Right lobe of liver (tissue), 6 donors: Measurements from ENCODE around the gene AFF2. TPM values are rescaled to one million over a fixed set of nuclear protein-coding genes. Genes with fewer than 3 reads are reported as not detected.

Experiments used
- ATAC-seq, 4 donors: fragments of 200-7000 bp; cut with Tn5 transposase; one replicate each; pipeline ENCODE4 v1.9.1; 2020; ENCODE audit warnings: mild to moderate bottlenecking in 4 of 4, moderate library complexity in 4 of 4
- DNase-seq, 3 donors: peaks; one replicate each; pipeline ENCODE4 v3.0.0-alpha.2; 2020
- H3K27ac ChIP-seq, 3 donors: fragments of 200-600 bp; one replicate each; pipeline ENCODE4 v1.8.0; 2022
- H3K27me3 ChIP-seq, 2 donors: fragments of 200-600 bp; one replicate each; pipeline ENCODE4 v1.8.0; 2022
- H3K36me3 ChIP-seq, 4 donors: fragments of 200-600 bp; sonication (generic) in 1 of 4; one replicate each; pipeline versions ENCODE4 v1.5.1 to v1.8.0; 2017 to 2022; ENCODE audit warnings: control low read depth in 1 of 4
- H3K4me1 ChIP-seq, 4 donors: fragments of 200-600 bp; sonication (generic) in 1 of 4; one replicate each; pipeline versions ENCODE4 v1.5.1 to v1.8.0; 2017 to 2022; ENCODE audit warnings: control low read depth in 1 of 4
- H3K4me3 ChIP-seq, 3 donors: fragments of 200-600 bp; one replicate each; pipeline ENCODE4 v1.8.0; 2022
- H3K9me3 ChIP-seq, 4 donors: fragments of 200-600 bp; sonication (generic) in 1 of 4; one replicate each; pipeline versions ENCODE4 v1.5.1 to v1.8.0; 2017 to 2022; ENCODE audit warnings: control low read depth in 1 of 4
- CTCF ChIP-seq, 4 donors: fragments of 200-600 bp in 3 of 4; fragments of 450-650 bp in 1 of 4; IDR thresholded peaks; one replicate each; pipeline versions ENCODE4 v1.5.1 to v1.8.0; 2016 to 2022; ENCODE audit warnings: antibody characterized with exemption in 4 of 4, mild to moderate bottlenecking in 2 of 4
- POLR2A ChIP-seq: fragments of 450-650 bp; IDR thresholded peaks from one replicate; pipeline ENCODE4 v1.6.1; 2017; ENCODE audit warnings: antibody characterized with exemption, mild to moderate bottlenecking
- WGBS: methylation state at CpG from one replicate; pipeline ENCODE4 v1.1.6; 2018; ENCODE audit warnings: low coverage, low lambda C conversion rate; ENCODE audit not compliant: insufficient coverage; ENCODE audit errors: missing lambda C conversion rate; 5-methylcytosine and 5-hydroxymethylcytosine counted together
- intact Hi-C, 2 donors: fragments of 100-400 bp; cut with DNase I; formaldehyde crosslinking; loops; one replicate each; pipeline versions ENCODE4 v1.11.2 to v1.14.1; 2022
- total RNA-seq, 6 experiments: library from RNA; depleted of rRNA in 2 of 6; stranded (reverse); fragments of >200 nt in 2 of 6; fragmentation: NEBNext Ultra II Directional in 3 of 6; extraction: Animal tissue kit (Norgen Biotek cat#: 25700) in 3 of 6; gene quantifications; one replicate each; pipeline versions ENCODE4 v1.1.0 to v1.2.4, GENCODE V29; 2016 to 2023
- donor health status: DM: no; HTN: yes; CAD: no.
- donor health status: DM: no; HTN: no; CAD: no.
- donor health status: DM: no; HTN: no; CAD: no.
- donor health status: DM: no; HTN: yes; CAD: no.
- donor health status: DM: no; HTN: yes; CAD: no.

AFF2 gene
- total RNA-seq, 6 experiments from 2014 or later: 0.06 to 1.9 (median 0.15) TPM

DNA sequence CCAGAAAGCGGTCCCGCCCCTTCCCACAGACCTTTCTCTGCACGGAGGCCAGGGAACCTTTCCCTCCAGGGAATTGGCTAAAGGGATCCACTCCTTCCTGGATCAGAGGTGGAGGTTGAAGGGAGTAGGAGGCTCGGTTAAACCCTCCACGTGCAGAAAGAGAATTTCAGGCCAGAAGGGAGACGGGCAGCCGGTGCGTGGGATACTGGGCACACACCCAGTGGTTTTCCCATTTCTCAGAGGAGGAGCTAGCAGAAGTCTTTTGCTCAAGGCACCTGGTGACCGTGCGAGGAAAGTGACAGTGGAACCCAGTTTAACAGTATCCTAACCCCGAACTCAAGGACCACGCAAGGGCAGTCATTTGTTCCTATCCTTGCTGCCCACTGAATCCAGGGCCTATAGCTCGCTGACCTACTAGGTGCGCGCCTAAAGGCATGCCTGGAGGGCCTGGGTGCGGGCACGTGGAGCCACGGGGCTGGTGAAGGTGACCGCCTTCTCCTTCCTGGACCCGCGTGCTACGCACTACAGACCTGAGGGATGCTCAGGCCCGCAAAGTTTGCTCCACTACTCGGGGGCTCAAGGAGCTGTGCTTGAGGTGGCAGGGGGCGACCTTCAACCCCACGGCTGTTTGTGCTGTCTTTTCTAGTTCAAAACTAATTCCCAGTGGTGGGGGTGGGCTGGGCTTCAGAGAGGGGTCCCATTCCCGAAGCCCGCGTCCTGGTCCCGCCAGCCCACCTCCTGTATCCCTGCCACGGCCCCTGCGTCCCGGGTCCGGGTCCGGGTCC lies 587 bp upstream of the AFF2 start:
- ATAC-seq: peak in 1 of 4 donors; percentile 9
- H3K27ac ChIP-seq: no peak overlapping the region
- intact Hi-C loops: no loop called here
- DNase-seq: no peak
- peaks cover 0 to 35% of the 10 kb centered on the region in 2 donors for H3K27me3 ChIP-seq
- H3K36me3 ChIP-seq: no peaks in the 10 kb centered on the region
- no peak overlapping the region for H3K4me3 ChIP-seq
- H3K4me1 ChIP-seq: peaks cover 0 to 3% (median 0%) of the 10 kb centered on the region in 4 donors
- no peaks in the 10 kb centered on the region for H3K9me3 ChIP-seq
- TF ChIP-seq CTCF (IDR thresholded peaks at IDR 0.05): no peak
- TF ChIP-seq POLR2A: no peak
- WGBS: 44% methylated on average over 14 of the region's 35 CpGs

DNA sequence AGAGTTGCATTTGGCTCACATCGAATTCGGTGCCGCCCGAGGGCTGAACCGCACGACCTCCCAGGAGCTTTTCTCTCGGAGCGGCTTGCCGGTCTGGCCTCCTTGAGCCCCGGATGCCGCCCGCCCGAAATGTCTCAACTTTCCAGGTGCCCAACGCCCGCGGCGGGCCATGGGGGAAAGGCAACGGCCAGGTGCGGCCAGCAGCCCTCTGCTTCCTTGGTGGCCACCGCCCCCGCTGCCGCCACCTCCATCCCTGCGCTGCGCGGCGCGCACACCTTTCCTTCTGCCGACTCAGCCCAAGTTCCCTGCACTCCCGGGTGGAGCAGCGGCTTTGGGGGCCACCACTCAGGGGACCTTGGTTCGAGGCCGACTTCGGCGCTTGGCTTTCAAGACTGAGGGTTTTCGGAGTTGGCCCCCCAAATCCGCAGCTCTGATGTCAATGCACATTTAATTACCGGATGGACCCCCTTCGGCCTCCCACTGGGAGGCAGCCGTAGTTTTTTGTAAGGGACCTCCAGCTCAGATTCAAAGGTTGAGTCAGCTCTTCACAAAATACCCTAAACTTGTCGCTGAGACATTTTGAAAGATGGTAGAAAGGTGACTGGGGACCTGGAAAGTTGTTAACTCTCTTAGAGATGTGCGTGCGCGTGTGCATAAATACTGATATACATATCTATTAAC lies 1.1 kb downstream of the AFF2 start:
- H3K27me3 ChIP-seq: peaks cover 0 to 37% of the 10 kb centered on the region in 2 donors
- H3K4me3 ChIP-seq: peak overlapping the region in 1 of 3 donors; percentile 43
- DNase-seq (peak in 2 of 3 donors; percentile 29 to 49), ATAC-seq (no peak)
- H3K27ac ChIP-seq: no peak overlapping the region
- intact Hi-C loops: no loop called here
- no peaks in the 10 kb centered on the region for H3K9me3 ChIP-seq
- H3K36me3 ChIP-seq: no peaks in the 10 kb centered on the region
- peaks cover 0 to 3% (median 0%) of the 10 kb centered on the region in 4 donors for H3K4me1 ChIP-seq
- no peak for TF ChIP-seq CTCF (IDR thresholded peaks at IDR 0.05)
- no peak for TF ChIP-seq POLR2A
- WGBS: 45% methylated on average over 12 of the region's 43 CpGs

- no peak for ATAC-seq
- Histone ChIP-seq H3K9me3 (no peaks in the 10 kb centered on the region), H3K36me3 (no peaks in the 10 kb centered on the region), H3K27ac (no peak overlapping the region), H3K4me1 (peaks cover 0 to 3% (median 0%) of the 10 kb centered on the region in 4 donors), H3K4me3 (no peak overlapping the region), H3K27me3 (peaks cover 0 to 36% of the 10 kb centered on the region in 2 donors)
- WGBS: 47% methylated on average over 15 of the region's 15 CpGs
- intact Hi-C loops: no loop called here
- TF ChIP-seq POLR2A: no peak
- no peak for TF ChIP-seq CTCF (IDR thresholded peaks at IDR 0.05)
- no peak for DNase-seq
Observed at GRCh38 chrX:148504506-148504905, 4.1 kb downstream of the AFF2 start.

GRCh38 chrX:148507418-148507817 lies 7.0 kb downstream of the AFF2 start:
- intact Hi-C loops: no loop called here
- TF ChIP-seq CTCF (IDR thresholded peaks at IDR 0.05): no peak
- TF ChIP-seq POLR2A: no peak
- Histone ChIP-seq H3K27me3 (peaks cover 0 to 16% of the 10 kb centered on the region in 2 donors), H3K4me1 (no peaks in the 10 kb centered on the region), H3K4me3 (no peak overlapping the region), H3K36me3 (no peaks in the 10 kb centered on the region), H3K9me3 (no peaks in the 10 kb centered on the region), H3K27ac (no peak overlapping the region)
- ATAC-seq (no peak), DNase-seq (no peak)
- 57% methylated on average over 4 of the region's 4 CpGs for WGBS
